GM12892 (cell line): Measurements from ENCODE around the gene TSPAN5.

Experiments used
- DNase-seq: peaks from one replicate; pipeline ENCODE4 v3.0.0; 2011; ENCODE audit not compliant: insufficient read length
- FAIRE-seq: peaks from 2 replicates; lab custom pipeline; 2011; peaks lifted over from hg19 to GRCh38; lab: Jason Lieb, UNC
- POLR2A ChIP-seq: IDR thresholded peaks from 2 replicates; pipeline ENCODE4 v1.6.1; 2011; ENCODE audit warnings: low read depth, low read length, control low read depth
- POLR2AphosphoS5 ChIP-seq: IDR thresholded peaks from 2 replicates; pipeline ENCODE4 v1.6.1; 2011; ENCODE audit warnings: low read depth, low read length, control low read depth
- TAF1 ChIP-seq: IDR thresholded peaks from 2 replicates; pipeline ENCODE4 v1.6.1; 2011; ENCODE audit warnings: low read depth, mild to moderate bottlenecking, control low read depth, low read length, borderline replicate concordance

TSPAN5 gene

DNA sequence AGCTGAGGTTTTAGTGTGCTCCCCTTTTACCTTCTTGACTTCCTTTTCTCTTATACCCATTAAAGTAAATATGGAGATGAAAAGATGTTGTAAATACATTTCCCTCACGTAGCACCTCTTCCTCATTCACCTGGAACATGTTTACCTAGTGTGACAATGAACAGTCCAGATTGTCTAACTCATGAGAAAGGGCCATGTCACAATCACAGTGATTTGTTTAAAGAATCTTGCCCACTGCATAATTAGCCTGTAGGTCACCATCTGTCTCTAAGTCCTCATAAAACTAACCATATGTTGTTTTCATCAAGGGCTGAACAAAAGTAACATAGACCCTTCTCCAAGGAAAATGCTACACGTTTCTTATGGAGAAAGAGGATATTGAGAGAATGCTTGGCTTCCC is 85.7 kb downstream of the TSPAN5 start:
- no peak for TF ChIP-seq POLR2AphosphoS5
- TF ChIP-seq POLR2A: no peak
- TF ChIP-seq TAF1: no peak
- DNase-seq (no peak), FAIRE-seq (no peak)

DNA sequence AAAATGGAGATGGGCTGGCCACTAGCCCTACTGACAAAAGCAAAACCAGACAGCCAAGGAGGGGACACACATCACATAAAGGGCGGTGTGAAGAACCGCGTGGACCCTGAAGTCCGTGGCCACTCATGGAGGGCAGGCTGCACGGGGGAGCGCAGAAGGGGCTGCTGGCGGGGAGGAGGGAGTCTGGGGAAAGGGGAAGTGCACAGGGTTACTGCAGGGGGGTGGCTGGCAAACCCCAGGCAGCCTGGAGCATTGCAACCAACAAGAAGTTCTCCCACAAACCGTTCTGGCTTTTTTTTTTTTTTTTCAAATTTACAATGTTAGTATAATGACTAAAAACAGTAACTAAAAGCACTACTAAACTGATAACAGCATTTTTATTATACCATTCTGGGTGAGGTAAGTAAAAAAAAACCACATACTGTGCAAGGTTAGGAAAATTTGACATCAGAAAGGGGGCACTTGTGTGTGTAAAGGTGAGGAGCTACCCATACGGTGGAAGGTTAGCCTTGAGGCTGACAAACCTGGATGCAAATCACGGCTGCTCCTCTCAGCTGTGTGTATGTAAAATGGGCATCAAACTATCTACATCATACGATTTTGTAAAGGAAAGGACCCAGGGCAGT is 87.1 kb downstream of the TSPAN5 start:
- DNase-seq (no peak), FAIRE-seq (no peak)
- no peak for TF ChIP-seq POLR2A
- no peak for TF ChIP-seq POLR2AphosphoS5
- TF ChIP-seq TAF1: no peak

DNA sequence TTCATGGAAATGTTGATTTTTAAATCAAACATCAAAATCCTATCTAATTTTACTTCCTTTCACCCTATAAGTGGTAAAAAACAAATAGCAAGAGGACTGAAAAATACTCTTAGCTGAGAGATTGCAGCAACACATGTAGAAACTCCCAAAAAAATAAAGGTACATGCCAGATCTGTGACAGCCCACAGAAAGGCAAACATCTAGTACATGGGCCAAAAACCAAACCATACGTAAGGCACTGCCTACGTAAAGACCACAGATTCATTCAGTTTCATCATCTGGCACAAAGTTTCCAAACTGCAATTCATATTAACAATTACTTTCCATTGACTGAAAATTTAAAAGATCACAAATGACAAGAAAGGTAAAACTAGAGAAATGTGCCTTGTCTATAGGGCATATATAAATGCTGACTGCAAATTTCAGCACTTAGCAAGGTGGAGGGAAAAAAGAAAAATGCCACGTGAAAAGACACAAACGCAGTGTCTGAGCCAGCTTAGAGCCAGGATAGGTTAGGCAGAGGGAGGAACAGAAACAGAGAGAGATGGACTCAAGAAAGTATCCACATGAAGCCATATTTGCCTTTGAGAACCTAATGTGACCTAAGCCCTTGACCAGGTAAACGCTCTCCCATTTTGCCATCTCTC is 88.1 kb downstream of the TSPAN5 start:
- no peak for TF ChIP-seq POLR2A
- TF ChIP-seq POLR2AphosphoS5: no peak
- no peak for TF ChIP-seq TAF1
- no peak for DNase-seq
- no peak for FAIRE-seq

DNA sequence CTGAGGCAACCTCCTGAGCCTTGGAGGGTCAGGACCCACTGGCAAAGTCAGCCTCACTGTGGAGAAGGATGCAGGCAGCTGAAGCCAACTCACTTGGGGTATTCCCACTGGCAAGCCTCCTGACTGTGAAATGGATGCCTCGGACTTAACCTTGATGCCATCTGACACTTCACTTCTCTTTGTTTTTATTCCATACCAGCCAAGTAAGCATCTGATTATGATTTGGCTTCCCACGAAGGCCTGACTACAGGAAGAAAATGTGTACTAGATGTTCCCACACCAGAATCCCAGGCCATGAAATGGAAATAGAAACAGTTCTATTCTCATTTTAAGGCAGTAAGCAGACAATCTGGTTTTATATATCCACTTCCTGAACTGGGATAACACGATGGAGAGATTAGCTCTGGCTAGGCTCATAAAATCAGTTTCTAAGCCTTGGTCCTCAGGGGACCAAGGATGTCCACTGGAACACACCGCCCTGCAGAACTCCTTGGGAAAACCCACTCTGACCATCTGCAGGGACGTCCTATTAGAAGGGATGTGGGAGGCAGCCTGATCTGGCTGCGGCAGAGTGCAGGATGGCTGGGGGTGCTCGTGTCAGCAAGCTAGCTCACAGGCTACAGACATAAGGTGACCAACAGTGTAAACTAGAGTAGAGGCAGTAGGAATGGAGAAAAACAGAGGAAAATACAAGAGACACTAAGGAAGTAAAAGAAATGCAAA is 89.3 kb downstream of the TSPAN5 start:
- DNase-seq: no peak
- no peak for FAIRE-seq
- no peak for TF ChIP-seq POLR2A
- TF ChIP-seq POLR2AphosphoS5: no peak
- no peak for TF ChIP-seq TAF1

DNA sequence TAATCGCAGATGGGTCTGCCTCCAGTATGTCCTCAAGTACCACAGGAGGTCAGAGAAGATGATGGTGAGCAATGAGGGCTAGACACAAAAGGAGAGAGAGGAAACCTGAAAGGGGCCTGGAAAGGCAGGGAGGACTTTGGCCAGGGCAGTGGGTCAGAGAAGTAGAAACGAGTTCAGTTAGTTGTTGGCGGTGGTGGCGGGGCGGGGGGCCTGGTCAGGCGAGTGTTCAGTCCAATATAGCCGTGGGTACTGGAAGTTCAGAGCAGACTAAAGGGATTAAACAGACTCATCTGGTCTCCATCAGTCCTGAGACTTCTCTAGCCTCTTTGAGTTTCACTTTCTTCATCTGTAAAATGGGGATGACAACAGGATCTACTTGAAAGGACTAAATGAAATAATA is 90.8 kb downstream of the TSPAN5 start:
- FAIRE-seq (no peak), DNase-seq (no peak)
- TF ChIP-seq POLR2AphosphoS5: no peak
- TF ChIP-seq TAF1: no peak
- TF ChIP-seq POLR2A: no peak

DNA sequence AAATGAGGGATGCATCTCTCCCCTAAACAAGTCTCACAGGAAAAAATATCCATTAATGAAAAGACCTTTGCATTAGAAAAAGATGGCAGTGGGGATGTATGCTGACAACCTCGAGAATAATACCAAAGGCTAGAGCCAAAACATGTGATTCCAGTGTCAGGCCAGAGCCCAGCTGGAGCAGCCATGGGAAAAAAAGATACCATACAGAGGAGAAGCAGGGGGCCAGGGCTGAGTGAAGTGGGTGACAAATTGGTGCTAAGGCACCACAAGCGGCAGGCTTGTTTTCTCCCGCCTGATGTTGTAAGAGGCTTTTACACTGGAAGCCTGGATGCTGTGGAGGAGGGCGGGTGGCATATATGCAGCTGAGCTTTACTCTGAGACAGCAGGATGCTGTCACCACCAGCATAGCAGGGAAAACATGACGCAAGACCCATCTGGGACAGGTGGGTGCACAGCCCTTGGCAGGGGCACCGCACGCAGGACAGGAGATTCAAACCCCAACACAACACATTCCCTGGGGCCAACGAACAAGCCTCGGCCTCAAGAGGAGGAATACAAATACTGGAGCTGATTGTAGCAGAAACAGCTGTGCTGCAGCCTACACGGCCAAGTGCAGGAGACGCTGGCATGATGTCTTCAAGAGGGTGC is 91.9 kb downstream of the TSPAN5 start:
- no peak for TF ChIP-seq TAF1
- DNase-seq (no peak), FAIRE-seq (no peak)

DNA sequence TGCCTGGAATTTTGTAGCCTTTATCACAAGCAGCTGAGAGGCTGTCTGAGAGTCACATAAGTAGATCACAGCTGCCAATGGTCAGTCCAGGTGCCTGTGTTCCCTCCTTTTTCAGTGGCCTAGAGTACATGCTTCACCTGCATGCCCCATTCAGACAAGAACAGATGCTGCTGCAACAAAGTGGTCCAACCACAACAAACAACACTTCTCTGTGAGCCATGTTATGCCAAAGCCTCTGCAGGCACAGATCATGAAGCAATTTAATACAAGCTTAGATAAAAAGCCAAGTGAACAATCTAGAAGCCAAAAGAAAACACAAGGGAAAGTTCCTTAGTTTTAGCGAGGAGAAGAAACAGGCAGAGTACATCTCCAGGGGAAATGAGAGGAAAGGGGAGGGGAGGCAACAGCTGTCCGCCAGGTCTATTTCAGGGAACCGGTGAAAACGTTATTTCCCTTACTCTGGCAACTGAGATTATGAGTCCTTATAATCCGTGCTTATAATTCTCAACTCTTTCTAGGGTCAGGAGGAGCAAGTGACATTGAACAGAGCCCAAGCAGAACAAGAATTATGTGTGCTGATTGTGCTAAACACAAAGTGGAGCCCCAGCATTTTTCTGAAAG is 92.6 kb downstream of the TSPAN5 start:
- DNase-seq (no peak), FAIRE-seq (no peak)
- TF ChIP-seq TAF1 (no peak), POLR2A (no peak), POLR2AphosphoS5 (no peak)

DNA sequence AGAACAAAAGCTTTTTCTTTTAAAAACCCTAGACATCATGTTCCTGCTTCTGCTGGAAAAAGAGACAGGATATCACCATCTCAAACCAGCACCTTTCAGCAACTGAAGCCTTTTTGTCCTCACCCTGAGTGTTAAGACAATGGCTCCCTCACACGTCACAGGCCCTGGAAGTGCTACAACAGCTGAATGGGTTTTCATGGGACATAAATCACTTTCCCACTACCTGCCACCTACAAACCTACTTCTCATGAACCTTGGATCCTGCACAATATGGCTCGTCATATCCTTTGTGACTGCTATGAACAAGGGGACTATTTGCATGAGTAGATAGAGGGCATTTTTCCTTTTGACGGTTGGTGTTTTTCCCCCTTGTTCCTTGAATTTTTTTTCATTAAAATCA is 93.6 kb downstream of the TSPAN5 start:
- FAIRE-seq (peak; percentile 33), DNase-seq (no peak)
- TF ChIP-seq TAF1 (no peak), POLR2AphosphoS5 (no peak), POLR2A (no peak)

DNA sequence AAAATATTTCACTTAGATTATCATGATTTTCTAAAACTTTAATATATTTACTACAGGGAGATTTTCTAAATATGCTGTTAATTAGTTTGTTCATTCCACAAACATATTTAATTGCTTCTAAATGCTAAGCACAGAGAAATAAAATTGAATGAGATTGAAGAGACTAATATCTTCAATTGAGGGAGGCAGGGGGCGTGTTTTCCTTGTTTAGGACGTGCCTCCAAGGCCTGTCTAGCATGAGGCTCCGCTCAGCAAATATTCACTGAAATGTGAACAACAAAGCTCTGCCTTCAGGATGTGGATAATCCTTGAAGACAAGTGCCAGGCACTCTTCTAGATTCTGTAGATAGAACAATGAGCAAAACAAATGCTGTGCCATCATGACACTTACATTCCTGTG is 98.1 kb downstream of the TSPAN5 start:
- no peak for FAIRE-seq
- no peak for DNase-seq
- no peak for TF ChIP-seq POLR2A
- no peak for TF ChIP-seq TAF1
- no peak for TF ChIP-seq POLR2AphosphoS5

DNA sequence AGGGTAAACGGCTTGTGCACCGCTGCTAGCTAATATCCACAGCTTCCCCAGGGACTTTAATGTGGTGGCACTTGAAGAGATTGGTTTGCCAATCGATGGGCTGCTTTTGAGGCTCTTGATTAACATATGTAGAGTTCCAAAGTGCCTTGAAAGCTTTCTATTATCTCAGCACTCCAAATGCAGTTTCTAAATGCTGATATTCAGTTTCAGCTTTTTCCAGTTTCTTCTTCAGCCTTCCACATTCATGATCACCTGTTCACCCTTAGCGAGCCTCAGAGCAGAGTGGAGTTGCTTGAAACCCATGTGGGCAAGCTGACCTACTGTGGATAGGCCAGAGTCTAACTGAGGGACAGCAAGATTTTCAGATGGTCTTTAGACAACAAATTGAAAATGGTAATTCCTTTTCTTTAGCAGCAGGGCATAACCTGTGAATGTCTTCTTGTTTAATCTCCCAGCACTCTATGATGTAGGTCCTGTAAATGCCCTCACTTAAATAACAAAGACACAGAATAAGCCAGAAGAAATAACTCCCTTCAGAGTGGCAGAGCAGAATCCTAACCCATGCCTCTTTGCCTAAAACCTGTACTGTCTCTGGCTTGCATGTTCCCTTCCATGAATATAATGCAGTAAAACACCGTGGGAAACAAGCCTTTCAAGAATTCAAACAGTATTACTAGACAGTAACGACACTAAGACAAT is 99.8 kb downstream of the TSPAN5 start:
- FAIRE-seq (no peak), DNase-seq (no peak)
- TF ChIP-seq TAF1: no peak
- no peak for TF ChIP-seq POLR2AphosphoS5
- TF ChIP-seq POLR2A: no peak
